ENCODE data around the gene CERS6. TPM values are rescaled to one million over a fixed set of nuclear protein-coding genes. Genes with fewer than 3 reads are reported as not detected.
A peak's percentile ranks its signal among the peaks of the same experiment; 100 is the strongest.
"Not testable (repeated sequence)": the region's sequence is repeated elsewhere in the genome, so short reads cannot be mapped to it uniquely, and the experiment has no call there.

The CERS6 gene
- total RNA-seq, result 10 to 100 TPM; 13.7 to 15.8 TPM

- no peaks in the 10 kb centered on the region for H3K9me3 ChIP-seq
- peak within 1 kb of the TSS; percentile 50 to 53 for H3K27ac ChIP-seq
- no peak for TF ChIP-seq CTCF (IDR thresholded peaks at IDR 0.05)
- peaks cover 2 to 12% of the 10 kb centered on the region in 2 donors for H3K4me1 ChIP-seq (ENCODE audit: control insufficient read depth in 1 of 2, low read depth in 2 of 2)
- peak within 1 kb of the TSS; percentile 87 for H3K4me3 ChIP-seq
- no peaks in the 10 kb centered on the region for H3K36me3 ChIP-seq
- no peaks in the 10 kb centered on the region for H3K27me3 ChIP-seq (replicated peaks; ENCODE audit: insufficient read depth)
- DNase-seq (ENCODE audit: low spot score) (peak; percentile 85), ATAC-seq (ENCODE audit: insufficient number of reproducible peaks, low FRiP score, low read depth) (peak; percentile 90)
These were observed at the start of gene CERS6 for GRCh38 chr2:168455645-168456520. Gene CERS6 (plus strand): TSS chr2:168456272. CDS start chr2:168456449, 177 bp downstream.

GRCh38 chr2:168412301-168412700 is 43.8 kb upstream of the CERS6 start:
- not testable (repeated sequence) for H3K36me3 ChIP-seq; DNase-seq (ENCODE audit: low spot score); H3K27me3 ChIP-seq (replicated peaks; ENCODE audit: insufficient read depth); H3K4me3 ChIP-seq; H3K4me1 ChIP-seq (ENCODE audit: control insufficient read depth in 1 of 2, low read depth in 2 of 2); H3K27ac ChIP-seq; H3K9me3 ChIP-seq; ATAC-seq (ENCODE audit: insufficient number of reproducible peaks, low FRiP score, low read depth)

GRCh38 chr2:168413101-168413500 is 43.0 kb upstream of the CERS6 start:
- H3K9me3 ChIP-seq; H3K36me3 ChIP-seq; H3K27ac ChIP-seq; H3K27me3 ChIP-seq (replicated peaks; ENCODE audit: insufficient read depth); ATAC-seq (ENCODE audit: insufficient number of reproducible peaks, low FRiP score, low read depth); H3K4me3 ChIP-seq; DNase-seq (ENCODE audit: low spot score); H3K4me1 ChIP-seq (ENCODE audit: control insufficient read depth in 1 of 2, low read depth in 2 of 2): not testable (repeated sequence)

- no peaks in the 10 kb centered on the region for H3K27me3 ChIP-seq (replicated peaks; ENCODE audit: insufficient read depth)
- no peaks in the 10 kb centered on the region for H3K4me1 ChIP-seq (ENCODE audit: control insufficient read depth in 1 of 2, low read depth in 2 of 2)
- no peak overlapping the region for H3K27ac ChIP-seq
- no peak overlapping the region for H3K4me3 ChIP-seq
- no peak for TF ChIP-seq CTCF (IDR thresholded peaks at IDR 0.05)
- H3K36me3 ChIP-seq, result no peaks in the 10 kb centered on the region
- no peak for DNase-seq (ENCODE audit: low spot score)
- ATAC-seq (ENCODE audit: insufficient number of reproducible peaks, low FRiP score, low read depth), result no peak
- H3K9me3 ChIP-seq, result no peaks in the 10 kb centered on the region
These were observed 39.5 kb upstream of the CERS6 start for GRCh38 chr2:168416555-168416954.

- no peaks in the 10 kb centered on the region for H3K27me3 ChIP-seq (replicated peaks; ENCODE audit: insufficient read depth)
- ATAC-seq (ENCODE audit: insufficient number of reproducible peaks, low FRiP score, low read depth), result no peak
- no peaks in the 10 kb centered on the region for H3K9me3 ChIP-seq
- H3K36me3 ChIP-seq, result no peaks in the 10 kb centered on the region
- H3K4me3 ChIP-seq, result no peak overlapping the region
- no peaks in the 10 kb centered on the region for H3K4me1 ChIP-seq (ENCODE audit: control insufficient read depth in 1 of 2, low read depth in 2 of 2)
- no peak for DNase-seq (ENCODE audit: low spot score)
- no peak for TF ChIP-seq CTCF (IDR thresholded peaks at IDR 0.05)
- H3K27ac ChIP-seq, result no peak overlapping the region
These were observed 33.5 kb upstream of the CERS6 start for GRCh38 chr2:168422584-168422983.

GRCh38 chr2:168424112-168424951 is 31.7 kb upstream of the CERS6 start:
- H3K27ac ChIP-seq, result no peak overlapping the region
- ATAC-seq (ENCODE audit: insufficient number of reproducible peaks, low FRiP score, low read depth) (no peak), DNase-seq (ENCODE audit: low spot score) (no peak)
- no peaks in the 10 kb centered on the region for H3K27me3 ChIP-seq (replicated peaks; ENCODE audit: insufficient read depth)
- no peaks in the 10 kb centered on the region for H3K9me3 ChIP-seq
- no peaks in the 10 kb centered on the region for H3K36me3 ChIP-seq
- H3K4me1 ChIP-seq (ENCODE audit: control insufficient read depth in 1 of 2, low read depth in 2 of 2), result no peaks in the 10 kb centered on the region
- TF ChIP-seq CTCF (IDR thresholded peaks at IDR 0.05), result no peak
- H3K4me3 ChIP-seq, result no peak overlapping the region
